ENCODE results near the gene IDUA. TPM values are rescaled to one million over a fixed set of nuclear protein-coding genes. Genes with fewer than 3 reads are reported as not detected.
A peak's percentile ranks its signal among the peaks of the same experiment; 100 is the strongest.

The IDUA gene
- total and polyA plus RNA-seq, 2 donors (not counting 1 experiment from before 2014, with no cell fraction given): 57.0 to 67.4 TPM

DNA sequence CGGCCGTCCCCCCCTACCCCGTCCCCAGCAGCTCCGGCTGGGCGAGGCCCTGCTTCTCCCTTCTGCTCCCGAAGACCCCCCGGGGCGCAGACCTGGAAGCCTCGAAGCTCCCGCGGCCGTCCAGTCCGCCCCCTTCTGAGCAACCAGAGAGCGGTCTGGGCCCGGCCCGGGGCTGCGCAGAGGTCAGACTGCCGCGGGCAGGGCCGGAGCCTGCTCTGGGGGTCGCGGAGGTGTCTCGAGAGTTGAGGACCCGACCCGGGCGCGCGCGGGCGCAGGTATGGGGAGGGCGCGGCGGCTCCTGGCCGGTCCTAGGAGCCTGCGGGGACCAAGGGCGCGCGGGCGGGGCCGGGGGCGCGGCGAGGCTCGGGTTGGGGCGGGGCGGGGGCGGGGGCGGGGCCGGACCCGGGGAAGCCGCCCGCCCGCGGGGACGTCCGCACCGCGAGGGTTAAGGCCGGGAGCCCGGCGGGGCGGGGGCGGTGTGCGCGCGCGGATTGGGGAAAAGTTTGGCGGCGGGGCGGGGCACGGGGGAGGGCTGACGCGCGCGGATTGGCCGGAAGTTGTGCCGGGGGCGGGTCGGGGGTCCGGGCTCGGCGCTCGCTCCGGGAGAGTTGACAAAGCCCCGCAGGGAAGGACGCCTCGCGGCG is 24.3 kb downstream of the IDUA start, which contains the start of gene FGFRL1:
FGFRL1 (plus strand) TSS at position 605 of the 644 bp plus-strand sequence. CDS start 860 bp downstream, outside the sequence.
- Histone ChIP-seq H3K4me1 (ENCODE audit: control insufficient read depth in 2 of 2, insufficient read depth in 2 of 2, low read length in 2 of 2) (peaks cover 24 to 30% of the 10 kb centered on the region in 2 donors), H3K9me3 (ENCODE audit: control extremely low read depth in 1 of 3, control insufficient read depth in 2 of 3, insufficient read depth in 1 of 3, low read length in 2 of 3) (peaks cover 0 to 6% (median 0%) of the 10 kb centered on the region in 3 donors), H3K9ac (ENCODE audit: low read length) (peak within 1 kb of the TSS; percentile 83), H3K27ac (ENCODE audit: low read length in 2 of 2) (peak within 1 kb of the TSS; percentile 36 to 38), H3K4me3 (ENCODE audit: control extremely low read depth in 1 of 5, extremely low read depth in 1 of 5, insufficient read depth in 1 of 5, low read depth in 2 of 5, low read length in 4 of 5) (peak within 1 kb of the TSS in 4 of 5 experiments; percentile 60 to 74 (median 66)), H3K79me2 (ENCODE audit: control insufficient read depth, insufficient read depth, low read length) (no peaks in the 10 kb centered on the region), H2AFZ (ENCODE audit: insufficient read depth, low read depth, low read length, poor library complexity, severe bottlenecking) (peak within 1 kb of the TSS; percentile 92), H3K27me3 (replicated peaks in 1 of 4; ENCODE audit: control extremely low read depth in 1 of 4, control insufficient read depth in 3 of 4, insufficient read depth in 4 of 4, low read length in 3 of 4) (peaks cover 0 to 24% (median 12%) of the 10 kb centered on the region in 4 experiments), H3K4me2 (replicated peaks; ENCODE audit: low read depth, low read length, poor library complexity, severe bottlenecking) (peak within 1 kb of the TSS; percentile 100), H4K20me1 (ENCODE audit: control insufficient read depth, insufficient read depth, low read length, poor library complexity, severe bottlenecking) (no peaks in the 10 kb centered on the region), H3K36me3 (replicated peaks in 1 of 2; ENCODE audit: control extremely low read depth in 1 of 2, control insufficient read depth in 1 of 2, extremely low read depth in 1 of 2, insufficient read depth in 2 of 2, low read length in 1 of 2) (no peaks in the 10 kb centered on the region)
- peak within 1 kb of the TSS; percentile 91 for H3K4me3 Mint-ChIP-seq
- peaks cover 29% of the 10 kb centered on the region for H3K27me3 Mint-ChIP-seq
- TF ChIP-seq EZH2 (IDR thresholded peaks at IDR 0.05; ENCODE audit: borderline replicate concordance, insufficient read depth, low read depth, low read length, poor library complexity, severe bottlenecking): no peak
- TF ChIP-seq, protein P1, sequence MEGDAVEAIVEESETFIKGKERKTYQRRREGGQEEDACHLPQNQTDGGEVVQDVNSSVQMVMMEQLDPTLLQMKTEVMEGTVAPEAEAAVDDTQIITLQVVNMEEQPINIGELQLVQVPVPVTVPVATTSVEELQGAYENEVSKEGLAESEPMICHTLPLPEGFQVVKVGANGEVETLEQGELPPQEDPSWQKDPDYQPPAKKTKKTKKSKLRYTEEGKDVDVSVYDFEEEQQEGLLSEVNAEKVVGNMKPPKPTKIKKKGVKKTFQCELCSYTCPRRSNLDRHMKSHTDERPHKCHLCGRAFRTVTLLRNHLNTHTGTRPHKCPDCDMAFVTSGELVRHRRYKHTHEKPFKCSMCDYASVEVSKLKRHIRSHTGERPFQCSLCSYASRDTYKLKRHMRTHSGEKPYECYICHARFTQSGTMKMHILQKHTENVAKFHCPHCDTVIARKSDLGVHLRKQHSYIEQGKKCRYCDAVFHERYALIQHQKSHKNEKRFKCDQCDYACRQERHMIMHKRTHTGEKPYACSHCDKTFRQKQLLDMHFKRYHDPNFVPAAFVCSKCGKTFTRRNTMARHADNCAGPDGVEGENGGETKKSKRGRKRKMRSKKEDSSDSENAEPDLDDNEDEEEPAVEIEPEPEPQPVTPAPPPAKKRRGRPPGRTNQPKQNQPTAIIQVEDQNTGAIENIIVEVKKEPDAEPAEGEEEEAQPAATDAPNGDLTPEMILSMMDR (IDR thresholded peaks at IDR 0.05): no peak
- DNase-seq (peak; percentile 92), ATAC-seq (ENCODE audit: low read depth) (peak; percentile 63)
- POLR2A ChIA-PET: interaction anchor here (0.6 to 2.0 kb wide), 3 partner anchors 9 to 24 kb away, joined by 3 to 13 read pairs (median 10); no protein-coding TSS in a partner anchor
- peaks cover 20% of the 10 kb centered on the region for H3K4me1 Mint-ChIP-seq
- CTCF ChIA-PET: interaction anchor here (0.6 to 1.6 kb wide), 3 partner anchors 62 to 257 kb away, joined by 3 to 5 read pairs (median 4); no protein-coding TSS in a partner anchor
- intact Hi-C loops (cut with micrococcal nuclease): loop anchor here (1.0 to 2.0 kb wide), 3 partner anchors 15 to 336 kb away; partner anchors contain the start of genes IDUA and UVSSA
- WGBS (ENCODE audit: insufficient coverage): under 1% methylated on average over 76 of the region's 89 CpGs
- peak within 1 kb of the TSS; percentile 89 for H3K27ac Mint-ChIP-seq
- H3K9me3 Mint-ChIP-seq (ENCODE audit: insufficient read depth): peaks cover 3% of the 10 kb centered on the region

DNA sequence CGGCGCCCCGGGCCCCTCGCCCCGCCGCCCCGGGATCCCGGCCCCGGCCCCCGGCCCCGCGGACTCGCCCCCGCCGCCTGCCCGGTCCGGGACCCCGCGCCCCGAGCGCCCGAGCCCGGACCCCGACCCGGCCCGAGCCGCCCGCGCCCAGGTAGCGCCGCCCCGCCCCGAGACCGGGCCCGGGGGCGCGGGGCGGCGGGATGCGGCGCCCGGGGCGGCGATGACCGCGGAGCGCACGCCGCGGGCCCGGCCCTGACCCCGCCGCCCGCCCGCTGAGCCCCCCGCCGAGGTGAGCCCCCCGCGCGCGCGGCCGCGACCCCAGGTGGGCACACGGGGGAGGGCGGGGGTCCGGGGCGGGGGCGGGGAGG is 24.8 kb downstream of the IDUA start:
- Mint-ChIP-seq H3K4me1 (peaks cover 22% of the 10 kb centered on the region), H3K9me3 (ENCODE audit: insufficient read depth) (peaks cover 3% of the 10 kb centered on the region), H3K27me3 (peaks cover 24% of the 10 kb centered on the region), H3K27ac (no peak overlapping the region), H3K4me3 (no peak overlapping the region)
- no peak for TF ChIP-seq EZH2 (IDR thresholded peaks at IDR 0.05; ENCODE audit: borderline replicate concordance, insufficient read depth, low read depth, low read length, poor library complexity, severe bottlenecking)
- TF ChIP-seq, protein P1 (IDR thresholded peaks at IDR 0.05): no peak
- no peak overlapping the region for H2AFZ ChIP-seq (ENCODE audit: insufficient read depth, low read depth, low read length, poor library complexity, severe bottlenecking)
- no peak overlapping the region for H3K4me3 ChIP-seq (ENCODE audit: control extremely low read depth in 1 of 5, extremely low read depth in 1 of 5, insufficient read depth in 1 of 5, low read depth in 2 of 5, low read length in 4 of 5)
- H4K20me1 ChIP-seq (ENCODE audit: control insufficient read depth, insufficient read depth, low read length, poor library complexity, severe bottlenecking): no peaks in the 10 kb centered on the region
- intact Hi-C loops (cut with micrococcal nuclease): loop anchor here (1.0 to 2.0 kb wide), 5 partner anchors 10 to 335 kb away; partner anchors contain the start of genes IDUA and UVSSA
- H3K4me2 ChIP-seq (replicated peaks; ENCODE audit: low read depth, low read length, poor library complexity, severe bottlenecking): peak overlapping the region; percentile 100
- ChIA-PET POLR2A (no interaction called here), CTCF (no interaction called here)
- no peak for ATAC-seq (ENCODE audit: low read depth)
- peaks cover 0 to 3% (median 0%) of the 10 kb centered on the region in 3 donors for H3K9me3 ChIP-seq (ENCODE audit: control extremely low read depth in 1 of 3, control insufficient read depth in 2 of 3, insufficient read depth in 1 of 3, low read length in 2 of 3)
- H3K27ac ChIP-seq (ENCODE audit: low read length in 2 of 2): no peak overlapping the region
- 0% methylated on average over 53 of the region's 69 CpGs for WGBS (ENCODE audit: insufficient coverage)
- peaks cover 24 to 30% of the 10 kb centered on the region in 2 donors for H3K4me1 ChIP-seq (ENCODE audit: control insufficient read depth in 2 of 2, insufficient read depth in 2 of 2, low read length in 2 of 2)
- no peak for DNase-seq
- no peaks in the 10 kb centered on the region for H3K79me2 ChIP-seq (ENCODE audit: control insufficient read depth, insufficient read depth, low read length)
- no peak overlapping the region for H3K9ac ChIP-seq (ENCODE audit: low read length)
- no peaks in the 10 kb centered on the region for H3K36me3 ChIP-seq (replicated peaks in 1 of 2; ENCODE audit: control extremely low read depth in 1 of 2, control insufficient read depth in 1 of 2, extremely low read depth in 1 of 2, insufficient read depth in 2 of 2, low read length in 1 of 2)
- H3K27me3 ChIP-seq (replicated peaks in 1 of 4; ENCODE audit: control extremely low read depth in 1 of 4, control insufficient read depth in 3 of 4, insufficient read depth in 4 of 4, low read length in 3 of 4): peaks cover 0 to 21% (median 12%) of the 10 kb centered on the region in 4 experiments

Measured in B cell (primary cell).